ENCODE results near the gene ESRRG. TPM values are rescaled to one million over a fixed set of nuclear protein-coding genes. Genes with fewer than 3 reads are reported as not detected.
A peak's percentile ranks its signal among the peaks of the same experiment; 100 is the strongest.

Gene ESRRG
- 1 to 10 TPM; 2.4 to 4.5 TPM for total RNA-seq
- polyA plus RNA-seq = under 1 TPM; 0.19 to 0.20 TPM
- long read RNA-seq, donor 1 = 0 reads
- long read RNA-seq, donor 2 = 0 reads
- long read RNA-seq, donor 3 = 0 reads
- long read RNA-seq, donor 4 = 0 reads
- long read RNA-seq, donor 5 = 0 reads

DNA sequence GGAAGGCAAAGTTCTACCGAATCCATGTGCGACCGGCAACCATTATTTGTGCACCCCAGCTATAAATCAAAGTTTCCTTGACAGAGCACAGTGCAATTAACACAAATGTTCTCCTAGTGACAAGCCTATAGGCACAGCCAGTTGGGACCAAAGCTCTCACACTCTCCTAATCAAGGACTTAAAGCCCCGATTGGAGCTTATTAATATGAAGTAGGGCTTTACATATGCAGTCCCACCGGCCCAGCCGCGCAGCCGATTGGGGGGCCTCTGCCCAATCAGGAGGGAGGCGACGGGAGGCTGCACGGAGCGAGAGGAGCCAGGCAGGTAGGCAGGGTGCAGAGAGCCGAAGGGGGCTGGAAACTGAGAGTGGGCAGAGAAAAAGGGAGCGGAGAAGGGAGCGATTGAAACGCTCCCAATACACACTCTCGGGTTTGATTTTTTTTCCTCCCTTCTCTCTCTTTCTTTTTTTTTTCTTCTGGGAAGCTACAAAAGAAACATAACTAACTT is at the start of gene ESRRG:
Gene ESRRG, minus strand, starts transcription at position 156 of the 507 bp plus-strand sequence. Its CDS starts 130 bp downstream, at position 26.
- peaks cover 0 to 45% (median 36%) of the 10 kb centered on the region in 3 donors for H3K27me3 ChIP-seq (ENCODE audit: control insufficient read depth in 3 of 3, insufficient read depth in 3 of 3, low read length in 2 of 3)
- H3K4me1 ChIP-seq (ENCODE audit: control insufficient read depth in 5 of 5, insufficient read depth in 5 of 5, low read length in 5 of 5) = peaks cover 0 to 18% (median 9%) of the 10 kb centered on the region in 5 donors
- peak within 1 kb of the TSS; percentile 49 to 61 for H3K9ac ChIP-seq (ENCODE audit: insufficient read depth in 1 of 2, low read length in 2 of 2)
- TF ChIP-seq, protein P1, sequence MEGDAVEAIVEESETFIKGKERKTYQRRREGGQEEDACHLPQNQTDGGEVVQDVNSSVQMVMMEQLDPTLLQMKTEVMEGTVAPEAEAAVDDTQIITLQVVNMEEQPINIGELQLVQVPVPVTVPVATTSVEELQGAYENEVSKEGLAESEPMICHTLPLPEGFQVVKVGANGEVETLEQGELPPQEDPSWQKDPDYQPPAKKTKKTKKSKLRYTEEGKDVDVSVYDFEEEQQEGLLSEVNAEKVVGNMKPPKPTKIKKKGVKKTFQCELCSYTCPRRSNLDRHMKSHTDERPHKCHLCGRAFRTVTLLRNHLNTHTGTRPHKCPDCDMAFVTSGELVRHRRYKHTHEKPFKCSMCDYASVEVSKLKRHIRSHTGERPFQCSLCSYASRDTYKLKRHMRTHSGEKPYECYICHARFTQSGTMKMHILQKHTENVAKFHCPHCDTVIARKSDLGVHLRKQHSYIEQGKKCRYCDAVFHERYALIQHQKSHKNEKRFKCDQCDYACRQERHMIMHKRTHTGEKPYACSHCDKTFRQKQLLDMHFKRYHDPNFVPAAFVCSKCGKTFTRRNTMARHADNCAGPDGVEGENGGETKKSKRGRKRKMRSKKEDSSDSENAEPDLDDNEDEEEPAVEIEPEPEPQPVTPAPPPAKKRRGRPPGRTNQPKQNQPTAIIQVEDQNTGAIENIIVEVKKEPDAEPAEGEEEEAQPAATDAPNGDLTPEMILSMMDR (IDR thresholded peaks at IDR 0.05; ENCODE audit: control extremely low read depth, extremely low read depth) = no peak
- DNase-seq = peak; percentile 63 to 67 (median 66)
- no peaks in the 10 kb centered on the region for H3K9me3 ChIP-seq (ENCODE audit: control insufficient read depth in 4 of 4, insufficient read depth in 3 of 4, low read length in 3 of 4)
- ATAC-seq (ENCODE audit: insufficient read depth, low FRiP score) = peak; percentile 82
- peak within 1 kb of the TSS; percentile 0 to 85 for H3K27ac ChIP-seq (ENCODE audit: low read depth in 1 of 2, low read length in 1 of 2)
- no peak within 1 kb of the TSS for H3K4me3 ChIP-seq
- WGBS, 2 donors = 2 to 3% methylated on average over 17 of the region's 17 CpGs
- H3K36me3 ChIP-seq (ENCODE audit: control insufficient read depth in 4 of 4, insufficient read depth in 4 of 4, low read length in 4 of 4) = no peaks in the 10 kb centered on the region

DNA sequence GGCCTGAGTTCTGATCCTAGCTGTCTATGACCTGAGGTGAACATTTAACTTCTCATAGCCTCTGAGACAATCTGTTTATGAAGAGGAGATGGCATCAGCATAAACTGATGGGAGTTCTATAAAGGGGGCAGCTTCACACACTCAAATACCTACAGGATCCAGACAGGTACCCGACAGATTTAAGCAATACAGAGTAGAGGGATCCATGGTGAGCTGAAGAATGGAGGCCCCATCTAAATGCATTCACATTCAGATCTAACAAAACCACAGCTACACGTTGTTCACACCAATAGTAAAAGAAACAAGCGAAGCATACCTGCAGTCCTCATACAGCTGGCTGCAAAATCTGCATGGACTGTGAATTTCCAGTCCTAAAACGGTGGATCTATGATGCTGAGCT is 48.7 kb upstream of the ESRRG start:
- DNase-seq = no peak
- Histone ChIP-seq H3K4me1 (ENCODE audit: control insufficient read depth in 5 of 5, insufficient read depth in 5 of 5, low read length in 5 of 5) (no peaks in the 10 kb centered on the region), H3K9me3 (ENCODE audit: control insufficient read depth in 4 of 4, insufficient read depth in 3 of 4, low read length in 3 of 4) (no peaks in the 10 kb centered on the region), H3K36me3 (ENCODE audit: control insufficient read depth in 4 of 4, insufficient read depth in 4 of 4, low read length in 4 of 4) (no peaks in the 10 kb centered on the region), H3K27ac (ENCODE audit: low read depth in 1 of 2, low read length in 1 of 2) (no peak overlapping the region), H3K4me3 (no peak overlapping the region), H3K27me3 (ENCODE audit: control insufficient read depth in 3 of 3, insufficient read depth in 3 of 3, low read length in 2 of 3) (no peaks in the 10 kb centered on the region), H3K9ac (ENCODE audit: insufficient read depth in 1 of 2, low read length in 2 of 2) (no peak overlapping the region)
- ATAC-seq (ENCODE audit: insufficient read depth, low FRiP score) = no peak
- WGBS, 2 donors = 70 to 71% methylated on average over 4 of the region's 4 CpGs
- TF ChIP-seq, protein P1 (IDR thresholded peaks at IDR 0.05; ENCODE audit: control extremely low read depth, extremely low read depth) = no peak

DNA sequence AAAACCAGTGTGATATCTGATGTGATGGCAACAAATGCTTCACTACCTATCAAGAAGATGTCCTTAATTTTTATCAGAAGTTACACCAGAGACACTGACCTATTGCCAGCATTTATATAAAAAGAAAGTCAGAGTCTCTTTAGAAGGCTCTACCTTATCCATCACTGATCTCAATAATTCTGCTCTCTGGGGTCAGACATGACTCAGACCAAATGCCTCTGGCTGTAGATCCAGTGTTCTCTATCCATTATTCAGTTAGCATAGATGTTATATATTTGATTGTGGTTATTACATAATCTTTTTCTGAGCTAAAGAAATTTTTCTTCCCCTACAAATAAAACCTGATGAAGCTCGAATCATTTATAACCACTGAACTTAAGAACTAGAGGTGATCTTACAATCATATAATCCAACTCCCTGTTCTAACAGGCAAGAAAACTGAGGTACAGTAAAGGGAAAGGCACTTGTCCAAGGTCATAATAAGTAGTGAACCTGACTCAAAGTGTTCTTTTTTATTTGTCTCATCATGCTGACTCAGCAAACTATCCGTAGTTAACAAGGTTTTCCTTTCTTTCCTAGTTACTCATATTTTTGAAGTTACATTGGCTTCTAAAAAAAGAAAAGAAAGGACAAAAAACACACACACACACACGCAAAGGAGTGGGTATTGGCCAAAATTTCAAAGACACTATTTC is 43.6 kb upstream of the ESRRG start:
- H3K27ac ChIP-seq (ENCODE audit: low read depth in 1 of 2, low read length in 1 of 2) = no peak overlapping the region
- H3K9me3 ChIP-seq (ENCODE audit: control insufficient read depth in 4 of 4, insufficient read depth in 3 of 4, low read length in 3 of 4) = no peaks in the 10 kb centered on the region
- 60 to 64% methylated on average over 3 of the region's 3 CpGs for WGBS, 2 donors
- TF ChIP-seq, protein P1 (IDR thresholded peaks at IDR 0.05; ENCODE audit: control extremely low read depth, extremely low read depth) = no peak
- ATAC-seq (ENCODE audit: insufficient read depth, low FRiP score) (no peak), DNase-seq (no peak)
- no peaks in the 10 kb centered on the region for H3K4me1 ChIP-seq (ENCODE audit: control insufficient read depth in 5 of 5, insufficient read depth in 5 of 5, low read length in 5 of 5)
- H3K27me3 ChIP-seq (ENCODE audit: control insufficient read depth in 3 of 3, insufficient read depth in 3 of 3, low read length in 2 of 3) = no peaks in the 10 kb centered on the region
- no peak overlapping the region for H3K4me3 ChIP-seq
- H3K36me3 ChIP-seq (ENCODE audit: control insufficient read depth in 4 of 4, insufficient read depth in 4 of 4, low read length in 4 of 4) = no peaks in the 10 kb centered on the region
- no peak overlapping the region for H3K9ac ChIP-seq (ENCODE audit: insufficient read depth in 1 of 2, low read length in 2 of 2)

Measured in lung (tissue), 16 donors.